Stimulated activated CD8-positive, alpha-beta memory T cell treated with anti-CD3 and anti-CD28 coated beads, Interleukin-7, amount 100 ng/mL, for 24 hours (primary cell): ENCODE results near the gene ATP6V0D1.
"Not testable (repeated sequence)": the region's sequence is repeated elsewhere in the genome, so short reads cannot be mapped to it uniquely, and the experiment has no call there.

Experiments
- DNase-seq: peaks from one replicate; pipeline ENCODE4 v3.0.0-alpha.2; 2020; ENCODE audit warnings: low read depth

ATP6V0D1 gene

DNA sequence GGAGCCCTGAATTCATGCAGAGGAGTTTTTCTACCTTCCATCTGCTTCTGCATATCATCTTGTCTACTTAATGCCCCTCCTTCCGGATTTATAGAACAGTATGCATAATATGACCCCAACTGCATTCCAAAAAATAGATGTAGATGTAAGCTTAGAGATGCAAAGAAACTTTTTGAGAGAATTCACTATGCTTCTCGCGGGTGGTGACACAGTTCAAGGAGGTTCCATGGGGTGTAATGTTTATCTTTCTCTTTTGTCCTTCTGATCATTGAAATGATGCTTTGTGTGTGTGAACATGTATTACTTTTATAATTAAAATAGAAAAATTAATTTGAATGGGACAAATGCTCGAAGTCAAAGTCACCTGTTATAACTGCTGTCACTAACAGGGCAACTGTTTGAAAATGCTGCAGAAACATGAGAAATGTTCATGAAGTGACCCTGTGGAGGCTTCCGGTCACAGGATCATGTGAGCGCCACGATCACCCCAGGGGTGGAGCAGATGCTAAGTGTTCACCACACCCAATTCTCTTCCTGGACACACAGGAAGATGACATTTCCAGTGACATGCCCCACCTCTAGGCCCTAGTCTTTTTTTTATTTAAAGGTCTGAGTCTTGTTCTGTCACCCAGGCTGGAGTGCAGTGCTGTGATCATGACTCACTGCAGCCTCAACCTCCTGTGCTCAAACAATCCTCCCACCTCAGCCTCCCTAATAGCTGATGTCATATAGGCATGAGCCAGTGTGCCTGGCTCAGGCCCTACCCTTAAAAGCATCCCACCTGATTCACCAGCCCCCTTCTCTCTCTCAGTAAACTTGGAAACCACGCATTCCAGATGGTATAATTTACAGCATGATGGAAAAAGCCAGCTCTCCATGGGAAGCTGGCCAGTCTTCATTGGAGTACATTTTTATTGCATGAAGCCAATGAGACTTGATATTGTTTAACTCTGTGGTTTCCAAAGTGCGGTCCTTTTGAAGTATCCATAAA lies 23.4 kb upstream of the ATP6V0D1 start:
- DNase-seq, result no peak

GRCh38 chr16:67499106-67499505 lies 18.1 kb upstream of the ATP6V0D1 start:
- no peak for DNase-seq

GRCh38 chr16:67490335-67491096 lies 9.6 kb upstream of the ATP6V0D1 start:
- no peak for DNase-seq

GRCh38 chr16:67489401-67490083 lies 8.6 kb upstream of the ATP6V0D1 start:
- no peak for DNase-seq

DNA sequence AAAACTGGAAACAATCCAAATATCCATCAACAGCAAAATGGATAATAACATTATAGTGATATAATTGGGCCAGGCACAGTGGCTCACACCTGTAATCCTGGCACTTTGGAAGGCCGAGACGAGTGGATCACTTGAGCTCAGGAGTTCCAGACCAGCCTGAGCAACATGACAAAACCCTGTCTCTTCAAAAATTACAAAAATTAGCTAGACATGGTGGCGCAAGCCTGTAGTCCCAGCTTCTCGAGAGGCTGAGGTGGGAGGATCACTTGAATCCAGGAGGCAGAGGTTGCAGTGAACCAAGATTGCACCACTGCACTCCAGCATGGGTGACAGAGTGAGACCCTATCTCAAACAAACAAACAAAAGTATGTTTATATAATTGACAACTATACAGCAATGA lies 6.6 kb upstream of the ATP6V0D1 start:
- DNase-seq, result not testable (repeated sequence)

GRCh38 chr16:67486805-67487204 lies 5.8 kb upstream of the ATP6V0D1 start:
- no peak for DNase-seq

GRCh38 chr16:67483731-67484525 lies 3.0 kb upstream of the ATP6V0D1 start:
- no peak for DNase-seq

GRCh38 chr16:67483150-67483549 lies 2.2 kb upstream of the ATP6V0D1 start, which contains the start of gene AGRP:
Gene AGRP (minus strand): TSS chr16:67483547. CDS start chr16:67483398, 149 bp downstream.
- DNase-seq, result no peak

DNA sequence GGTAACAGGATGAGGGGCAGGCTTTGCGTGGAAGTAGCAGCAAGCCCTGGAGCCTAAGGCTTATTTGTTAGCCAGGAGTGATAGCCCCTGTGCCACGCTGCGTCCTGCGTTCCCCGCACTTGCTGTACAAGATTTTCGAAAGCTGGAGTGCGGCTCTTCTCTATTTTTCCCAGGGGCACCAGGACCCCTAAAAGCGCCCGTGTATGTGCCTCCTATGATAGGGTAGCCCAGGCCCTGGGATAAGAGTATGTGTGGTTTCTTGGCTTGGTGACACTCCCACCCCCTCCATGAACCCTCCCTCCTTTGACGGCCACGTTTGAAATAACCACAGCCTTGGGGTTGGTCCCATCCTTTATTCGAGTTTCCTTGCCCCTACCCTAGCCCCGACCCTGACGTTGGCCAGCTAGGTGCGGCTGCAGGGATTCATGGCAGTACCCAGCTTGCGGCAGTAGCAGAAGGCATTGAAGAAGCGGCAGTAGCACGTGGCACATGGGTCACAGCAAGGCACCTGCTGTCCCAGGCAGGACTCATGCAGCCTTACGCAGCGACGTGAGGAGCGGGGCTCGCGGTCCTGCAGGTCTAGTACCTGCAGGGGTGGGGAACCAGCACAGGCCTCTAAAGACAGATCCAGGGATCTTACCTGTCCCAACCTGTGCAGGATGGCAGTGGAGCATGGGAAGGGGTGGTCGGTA lies 1.4 kb upstream of the ATP6V0D1 start:
- DNase-seq, result no peak

GRCh38 chr16:67481561-67482232 lies 740 bp upstream of the ATP6V0D1 start:
- peak; percentile 8 for DNase-seq

DNA sequence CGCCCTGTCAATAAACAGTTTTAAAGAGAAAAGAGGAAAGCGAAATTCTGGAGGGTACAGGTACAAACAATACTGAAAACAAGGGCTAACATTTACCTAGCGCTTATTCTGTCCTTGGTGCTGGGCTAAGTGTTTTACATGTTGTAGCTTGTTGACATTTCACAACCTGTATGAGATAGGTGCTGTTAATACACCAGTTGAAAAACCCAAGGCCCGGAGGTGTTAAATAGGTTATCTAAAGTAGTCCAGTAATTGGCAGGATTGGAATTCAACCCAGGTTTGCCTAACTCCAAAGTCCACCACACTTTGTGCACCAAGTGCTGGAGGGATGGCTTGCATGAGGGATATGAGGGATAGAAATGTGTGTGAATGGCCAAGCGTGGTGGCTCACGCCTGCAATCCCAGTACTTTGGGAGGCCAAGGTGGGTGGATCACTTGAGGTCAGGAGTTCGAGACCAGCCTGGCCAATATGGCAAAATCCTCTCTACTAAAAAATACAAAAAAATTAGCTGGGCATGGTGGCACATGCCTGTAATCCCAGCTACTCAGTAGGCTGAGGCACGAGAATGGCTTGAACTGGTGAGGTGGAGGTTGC lies 2.9 kb downstream of the ATP6V0D1 start:
- DNase-seq, result no peak

DNA sequence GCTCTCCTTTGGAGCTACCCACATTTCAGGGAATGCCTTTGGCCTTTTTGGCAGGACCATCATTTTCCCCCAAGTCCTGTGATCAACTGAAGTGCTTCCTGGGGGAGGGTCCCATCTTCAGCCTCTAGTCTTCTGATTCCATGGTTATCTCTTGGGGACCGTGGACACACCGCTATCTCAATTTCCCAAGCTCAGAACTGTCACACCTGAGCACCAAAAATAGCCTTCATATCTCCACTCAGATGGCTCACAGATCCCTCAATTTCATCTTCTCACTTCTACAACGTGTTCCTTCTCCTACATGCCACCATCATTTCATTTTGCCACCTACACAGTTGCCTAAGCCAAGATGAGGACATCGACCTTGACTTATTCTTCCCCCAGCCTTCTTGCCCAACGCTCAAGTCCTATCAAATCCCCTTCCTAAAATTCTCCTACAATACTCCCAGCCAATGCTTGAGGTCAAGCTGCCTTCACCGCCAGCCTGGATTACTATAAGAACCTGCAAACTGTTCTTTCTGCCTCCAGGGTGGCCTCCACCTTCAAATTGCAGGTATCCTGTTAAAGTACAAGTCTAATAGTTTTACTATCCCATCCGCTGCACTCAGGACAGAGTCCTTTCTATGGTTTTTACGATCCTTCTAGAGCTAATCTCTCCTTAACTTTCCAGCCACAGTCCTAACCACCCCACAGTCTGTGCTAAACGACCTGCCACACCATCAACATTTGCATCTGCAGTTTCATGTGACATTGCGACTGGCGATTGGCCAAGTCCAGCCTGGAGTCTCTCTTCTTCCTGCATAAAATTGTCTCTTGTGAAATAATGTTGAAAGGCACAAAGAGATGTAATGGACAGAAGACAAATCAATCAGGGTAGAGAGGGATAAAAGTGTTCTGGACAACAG lies 6.2 kb downstream of the ATP6V0D1 start:
- no peak for DNase-seq

DNA sequence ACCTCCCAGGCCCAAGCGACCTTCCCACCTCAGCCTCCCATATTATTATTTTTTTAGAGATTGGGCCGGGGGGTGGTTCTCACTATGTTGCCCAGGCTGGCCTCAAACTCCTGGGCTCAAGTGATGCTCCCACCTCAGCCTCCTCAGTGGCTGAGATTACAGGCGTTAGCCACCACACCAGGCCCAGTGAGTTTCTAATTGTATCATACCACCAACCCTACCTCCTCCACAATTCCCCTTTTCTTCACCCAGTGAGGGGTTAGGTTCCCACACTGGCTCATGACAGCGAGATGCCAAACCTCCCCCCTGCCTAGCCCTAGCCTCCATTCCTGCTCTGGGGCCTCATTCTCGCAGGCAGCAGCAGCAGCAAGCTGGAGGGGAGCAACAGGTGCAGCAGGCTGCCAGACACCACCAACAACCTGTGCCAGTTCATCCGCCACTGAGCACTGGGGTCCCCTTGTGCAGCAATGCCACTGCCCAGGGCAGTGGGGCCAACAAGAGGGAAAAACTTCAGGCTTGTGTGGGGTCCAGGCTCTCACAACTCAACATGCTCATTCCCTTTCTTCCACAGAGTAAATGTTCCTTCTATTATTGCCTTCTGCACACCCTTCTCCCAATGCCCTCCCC lies 9.1 kb downstream of the ATP6V0D1 start:
- DNase-seq, result no peak

DNA sequence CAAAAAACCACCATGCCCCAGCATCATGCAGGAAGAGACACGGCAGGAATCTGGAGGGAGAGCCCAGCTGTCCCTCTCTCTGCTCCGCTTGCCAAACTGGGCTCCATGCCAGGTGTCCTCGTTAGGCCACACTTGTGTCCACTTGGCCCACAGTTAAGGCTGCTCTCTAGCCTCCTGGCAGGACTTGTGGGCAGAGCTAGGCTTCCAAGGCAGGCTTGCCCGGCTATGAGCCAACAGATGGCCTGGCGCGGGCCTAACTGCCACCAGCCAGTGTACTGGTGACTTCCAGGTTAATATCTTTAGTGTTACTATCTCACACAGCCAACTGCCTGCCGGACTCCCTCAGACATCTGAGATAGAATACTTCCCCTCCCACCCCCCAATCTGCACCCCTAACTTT lies 10.6 kb downstream of the ATP6V0D1 start:
- no peak for DNase-seq

DNA sequence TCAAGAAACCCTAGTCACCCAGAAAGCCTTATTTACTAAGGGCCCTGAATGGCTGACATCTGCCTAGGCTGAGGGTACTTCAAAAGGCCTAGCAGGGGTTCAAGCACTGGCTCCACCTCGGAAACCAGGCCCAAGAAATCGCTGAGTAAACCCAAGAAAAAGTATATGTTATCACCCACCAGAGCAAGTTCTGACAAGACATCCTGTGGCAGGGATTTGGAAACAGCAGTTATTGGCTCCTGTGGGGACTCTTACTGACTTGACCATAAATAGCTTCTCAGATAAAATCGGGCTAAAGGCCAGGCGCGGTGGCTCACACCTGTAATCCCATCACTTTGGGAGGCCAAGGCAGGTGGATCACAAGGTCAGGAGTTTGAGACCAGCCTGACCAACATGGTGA lies 12.2 kb downstream of the ATP6V0D1 start:
- DNase-seq, result no peak

DNA sequence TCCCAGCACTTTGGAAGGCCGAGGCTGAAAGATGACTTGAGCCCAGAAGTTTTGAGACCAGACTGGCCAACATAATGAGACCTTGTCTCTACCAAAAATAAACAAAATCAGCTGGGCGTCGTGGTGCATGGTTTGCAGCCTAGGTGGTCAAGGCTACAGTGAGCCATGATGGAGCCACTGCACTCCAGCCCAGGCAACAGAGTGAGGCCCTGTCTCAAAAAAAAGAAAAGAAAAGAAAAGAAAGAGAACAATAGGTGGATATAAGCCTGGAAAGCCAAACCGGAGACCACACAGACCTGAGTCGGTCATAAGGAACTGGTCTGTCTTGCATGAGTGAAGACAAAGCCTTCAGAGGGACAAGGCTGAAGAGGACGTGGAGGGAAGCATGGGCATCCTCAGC lies 14.4 kb downstream of the ATP6V0D1 start:
- DNase-seq, result no peak

DNA sequence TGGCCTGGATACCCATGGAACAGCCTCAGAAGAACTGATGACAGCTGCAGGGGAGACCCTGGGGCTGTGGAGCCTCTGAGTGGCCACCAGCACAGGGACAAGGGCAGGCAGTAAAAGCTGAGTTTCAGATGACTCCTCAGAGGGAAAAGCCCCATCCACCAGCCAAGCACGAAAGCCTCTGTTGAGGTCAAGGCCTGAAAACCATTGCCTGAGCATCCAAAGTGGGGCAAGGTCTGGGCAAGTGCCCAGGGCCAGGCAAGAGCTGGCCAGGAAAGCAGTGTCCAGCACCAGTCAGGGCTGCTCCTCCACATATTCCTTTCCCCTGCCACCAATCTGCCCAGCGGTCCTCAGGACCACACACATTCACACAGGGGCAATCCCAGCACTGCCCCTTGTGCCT lies 16.4 kb downstream of the ATP6V0D1 start:
- DNase-seq, result no peak

DNA sequence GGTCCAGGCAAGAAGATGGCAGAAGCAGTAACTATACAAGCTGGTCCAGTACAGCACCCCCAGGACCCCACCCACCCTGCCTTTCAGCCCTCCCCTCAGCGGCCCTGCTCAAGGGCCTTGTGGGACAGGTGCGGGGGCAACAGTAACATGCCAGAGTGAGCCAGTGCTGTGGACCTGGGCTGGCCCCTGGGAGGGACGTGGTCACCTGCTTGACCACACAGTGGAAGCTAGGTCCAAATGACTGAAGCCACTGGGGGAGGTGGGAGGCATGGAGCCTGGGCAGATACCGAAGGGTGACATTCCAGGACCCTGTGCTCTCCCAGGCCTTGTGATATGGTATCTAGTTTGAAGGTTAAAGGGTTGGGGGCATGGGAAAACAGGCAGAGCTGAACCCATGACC lies 17.3 kb downstream of the ATP6V0D1 start:
- DNase-seq, result no peak
